ENCODE results near the gene COX4I1. TPM values are rescaled to one million over a fixed set of nuclear protein-coding genes. Genes with fewer than 3 reads are reported as not detected.

Gene COX4I1
- total and polyA plus RNA-seq, 9 of the 15 experiments (the other 6 are each of a cell fraction or from before 2014, with no cell fraction given), result 651 to 2,356 (median 1,032) TPM

GRCh38 chr16:85854935-85855334 lies 55.4 kb downstream of the COX4I1 start:
- Histone ChIP-seq H3K4me2 (ENCODE audit: insufficient read depth, low read length) (no peak overlapping the region), H3K79me2 (ENCODE audit: control insufficient read depth, insufficient read depth, low read length) (no peaks in the 10 kb centered on the region), H3K9me3 (replicated peaks; ENCODE audit: control insufficient read depth, insufficient read depth, low read depth, low read length) (no peaks in the 10 kb centered on the region), H3K4me1 (replicated peaks in 1 of 2; ENCODE audit: control insufficient read depth in 2 of 2, insufficient read depth in 2 of 2, low read length in 2 of 2) (peaks cover 0 to 13% of the 10 kb centered on the region in 2 experiments; a peak in 3 of 5 replicates), H3K36me3 (ENCODE audit: control insufficient read depth, insufficient read depth, low read length) (no peaks in the 10 kb centered on the region), H3K27ac (ENCODE audit: extremely low read depth, low read depth, low read length) (no peak overlapping the region), H3K4me3 (no peak overlapping the region), H3K9me1 (ENCODE audit: control insufficient read depth, insufficient read depth, low read length) (no peaks in the 10 kb centered on the region), H2AFZ (ENCODE audit: low read depth, low read length) (no peak overlapping the region), H4K20me1 (replicated peaks; ENCODE audit: control insufficient read depth, insufficient read depth, low read length) (peaks cover under 1% of the 10 kb centered on the region; the same call in 1 of the 2 replicates), H3K27me3 (ENCODE audit: control insufficient read depth in 2 of 2, insufficient read depth in 2 of 2, low read length in 2 of 2) (peaks cover 5 to 47% of the 10 kb centered on the region in 2 experiments), H3K9ac (ENCODE audit: insufficient read depth in 1 of 2, low read depth in 2 of 2, low read length in 2 of 2) (no peak overlapping the region)
- BruUV-seq (replicated peaks), result no TSS peak
- 20% methylated on average over 1 of the region's 1 CpG for WGBS (ENCODE audit: insufficient coverage, low coverage, missing lambda C conversion rate)
- CTCF ChIA-PET (ENCODE audit: low intra/inter-chr PET ratio), result no interaction called here
- POLR2A ChIA-PET, result no interaction called here
- TF ChIP-seq BCOR (IDR thresholded peaks at IDR 0.05) (peak; percentile 78), CBX3 (IDR thresholded peaks at IDR 0.05; ENCODE audit: borderline replicate concordance in 1 of 2, low read length in 2 of 2) (peak in 1 of 2 experiments; percentile 44; a peak in 1 of 3 replicates), ZNF143 (CRISPR knock-in tag; IDR thresholded peaks at IDR 0.05) (no peak), NCOR1 (IDR thresholded peaks at IDR 0.05) (no peak), RBM25 (IDR thresholded peaks at IDR 0.05; ENCODE audit: low read depth, low read length, severe bottlenecking) (peak; percentile 81)
- ATAC-seq (no peak), FAIRE-seq (peak; percentile 55), DNase-seq (ENCODE audit: extremely low read depth in 1 of 4, low spot score in 3 of 4) (no peak)
- in situ Hi-C loops (cut with MboI), result no loop called here
- intact Hi-C loops (cut with micrococcal nuclease), result no loop called here

GRCh38 chr16:85856079-85856478 lies 56.6 kb downstream of the COX4I1 start:
- 2% methylated on average over 6 of the region's 6 CpGs for WGBS (ENCODE audit: insufficient coverage, low coverage, missing lambda C conversion rate)
- DNase-seq (ENCODE audit: extremely low read depth in 1 of 4, low spot score in 3 of 4) (no peak), ATAC-seq (no peak), FAIRE-seq (no peak)
- H3K79me2 ChIP-seq (ENCODE audit: control insufficient read depth, insufficient read depth, low read length), result no peaks in the 10 kb centered on the region
- H3K27ac ChIP-seq (ENCODE audit: extremely low read depth, low read depth, low read length), result no peak overlapping the region
- ChIA-PET POLR2A (interaction anchor here (1.1 kb wide), 1 partner anchor 20 kb away, joined by 3 read pairs; no protein-coding TSS in a partner anchor), CTCF (ENCODE audit: low intra/inter-chr PET ratio) (no interaction called here)
- intact Hi-C loops (cut with micrococcal nuclease), result no loop called here
- no peak overlapping the region for H3K4me3 ChIP-seq
- in situ Hi-C loops (cut with MboI), result no loop called here
- no peak overlapping the region for H3K9ac ChIP-seq (ENCODE audit: insufficient read depth in 1 of 2, low read depth in 2 of 2, low read length in 2 of 2)
- H3K9me1 ChIP-seq (ENCODE audit: control insufficient read depth, insufficient read depth, low read length), result no peaks in the 10 kb centered on the region
- BruUV-seq (replicated peaks), result no TSS peak
- no peak overlapping the region for H3K4me2 ChIP-seq (ENCODE audit: insufficient read depth, low read length)
- no peak overlapping the region for H2AFZ ChIP-seq (ENCODE audit: low read depth, low read length)
- H3K9me3 ChIP-seq (replicated peaks; ENCODE audit: control insufficient read depth, insufficient read depth, low read depth, low read length), result no peaks in the 10 kb centered on the region
- peaks cover 11 to 48% of the 10 kb centered on the region in 2 experiments; a peak in 4 of 5 replicates for H3K27me3 ChIP-seq (ENCODE audit: control insufficient read depth in 2 of 2, insufficient read depth in 2 of 2, low read length in 2 of 2)
- H3K4me1 ChIP-seq (replicated peaks in 1 of 2; ENCODE audit: control insufficient read depth in 2 of 2, insufficient read depth in 2 of 2, low read length in 2 of 2), result peaks cover 0 to 2% of the 10 kb centered on the region in 2 experiments; a peak in 2 of 5 replicates
- 0 out of 2 replicates have a peak, but pooled peaks cover 2% of the 10 kb centered on the region for H4K20me1 ChIP-seq (replicated peaks; ENCODE audit: control insufficient read depth, insufficient read depth, low read length)
- H3K36me3 ChIP-seq (ENCODE audit: control insufficient read depth, insufficient read depth, low read length), result no peaks in the 10 kb centered on the region
- no peak for TF ChIP-seq SIRT6 (IDR thresholded peaks at IDR 0.05; ENCODE audit: low read depth, low read length)
- TF ChIP-seq RFX7 (CRISPR knock-in tag; IDR thresholded peaks at IDR 0.05), result no peak
- TF ChIP-seq ZKSCAN8 (CRISPR knock-in tag; IDR thresholded peaks at IDR 0.05), result no peak
- TF ChIP-seq CCNT2 (IDR thresholded peaks at IDR 0.05; ENCODE audit: borderline replicate concordance, extremely low read depth, insufficient read length, low read depth, low read length), result no peak
- TF ChIP-seq DLX4 (CRISPR knock-in tag; IDR thresholded peaks at IDR 0.05), result no peak
- no peak for TF ChIP-seq ELK3 (CRISPR knock-in tag; IDR thresholded peaks at IDR 0.05)
- no peak for TF ChIP-seq MLX (CRISPR knock-in tag; conservative IDR thresholded peaks at IDR 0.05)
- TF ChIP-seq SREBF2 (CRISPR knock-in tag; IDR thresholded peaks at IDR 0.05), result no peak
- no peak for TF ChIP-seq ZNF77 (CRISPR knock-in tag; IDR thresholded peaks at IDR 0.05)
